Daoy (cell line): ENCODE measurements around the gene EEF1A2. TPM values are rescaled to one million over a fixed set of nuclear protein-coding genes. Genes with fewer than 3 reads are reported as not detected.
A peak's percentile ranks its signal among the peaks of the same experiment; 100 is the strongest.

Experiments used
- DNase-seq: peaks from one replicate; pipeline ENCODE4 v3.0.0-alpha.2; 2015; ENCODE audit warnings: low read depth
- total RNA-seq: library from RNA; depleted of rRNA; stranded (reverse); fragments of >200 nt; shearing (Covaris generic); gene quantifications from 2 replicates; pipeline ENCODE4 v1.2.3, GENCODE V29; 2014

Gene EEF1A2
- total RNA-seq, 1 experiment from 2014 or later, result 6.4 TPM

- no peak for DNase-seq
Observed at GRCh38 chr20:63469713-63470101, 29.2 kb downstream of the EEF1A2 start.

DNA sequence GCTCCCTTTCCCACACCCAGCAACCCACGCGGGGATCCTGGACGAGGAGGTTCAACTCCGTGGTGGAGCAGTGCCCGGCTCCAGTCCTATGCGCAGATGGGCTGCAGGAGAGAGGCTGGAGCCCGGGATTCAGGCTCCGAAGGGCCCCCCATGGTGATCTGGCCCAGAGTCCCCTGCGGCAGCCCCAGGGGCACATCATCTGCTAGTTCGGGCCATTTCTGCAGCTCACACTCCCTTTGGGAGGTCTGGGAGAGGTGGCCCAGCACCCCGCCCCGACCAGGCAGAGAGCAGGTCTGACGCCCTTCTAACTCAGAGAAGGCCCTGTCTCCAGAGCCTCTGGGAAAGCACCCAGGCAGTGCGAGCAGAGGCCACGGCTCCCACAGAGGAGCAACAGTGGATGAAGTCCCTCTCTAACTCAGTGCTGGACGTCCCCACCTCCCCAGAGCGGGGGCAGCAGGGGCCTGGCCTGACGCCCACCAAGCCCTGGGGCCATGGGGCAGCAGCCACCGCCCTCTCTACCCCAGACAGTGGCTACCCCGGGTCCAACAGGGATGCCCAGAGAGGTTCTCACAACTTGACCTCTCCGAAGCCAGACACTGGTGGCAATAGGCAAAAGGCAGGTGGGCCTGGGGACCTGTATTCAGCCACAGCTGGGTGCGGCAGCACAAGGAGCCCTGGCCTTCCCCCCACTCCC, 29.7 kb downstream of the EEF1A2 start:
- no peak for DNase-seq

GRCh38 chr20:63468421-63468820, 30.5 kb downstream of the EEF1A2 start:
- no peak for DNase-seq

- DNase-seq, result no peak
Observed at GRCh38 chr20:63467294-63468083, 31.4 kb downstream of the EEF1A2 start.

DNA sequence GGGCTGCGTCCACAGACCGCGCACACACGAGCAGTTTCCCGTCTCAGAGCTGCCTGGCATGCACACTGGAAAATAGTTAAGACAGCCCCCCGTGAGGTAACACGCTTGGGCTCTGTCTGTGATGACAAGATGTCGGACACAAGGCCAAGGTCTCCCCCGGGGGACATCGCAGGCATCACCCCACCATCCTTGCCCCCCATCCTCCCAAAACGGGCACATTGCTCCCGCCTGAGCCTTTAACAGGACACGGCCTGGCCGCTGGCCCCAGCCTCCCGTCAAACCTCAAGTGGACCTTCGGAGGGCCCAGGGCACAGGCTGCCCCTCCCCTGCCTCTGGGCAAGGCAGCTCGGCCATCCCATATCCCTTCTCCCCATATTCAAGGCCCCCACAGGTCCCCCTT, 32.0 kb downstream of the EEF1A2 start:
- DNase-seq, result no peak

GRCh38 chr20:63466250-63466825, 32.5 kb downstream of the EEF1A2 start:
- no peak for DNase-seq

DNA sequence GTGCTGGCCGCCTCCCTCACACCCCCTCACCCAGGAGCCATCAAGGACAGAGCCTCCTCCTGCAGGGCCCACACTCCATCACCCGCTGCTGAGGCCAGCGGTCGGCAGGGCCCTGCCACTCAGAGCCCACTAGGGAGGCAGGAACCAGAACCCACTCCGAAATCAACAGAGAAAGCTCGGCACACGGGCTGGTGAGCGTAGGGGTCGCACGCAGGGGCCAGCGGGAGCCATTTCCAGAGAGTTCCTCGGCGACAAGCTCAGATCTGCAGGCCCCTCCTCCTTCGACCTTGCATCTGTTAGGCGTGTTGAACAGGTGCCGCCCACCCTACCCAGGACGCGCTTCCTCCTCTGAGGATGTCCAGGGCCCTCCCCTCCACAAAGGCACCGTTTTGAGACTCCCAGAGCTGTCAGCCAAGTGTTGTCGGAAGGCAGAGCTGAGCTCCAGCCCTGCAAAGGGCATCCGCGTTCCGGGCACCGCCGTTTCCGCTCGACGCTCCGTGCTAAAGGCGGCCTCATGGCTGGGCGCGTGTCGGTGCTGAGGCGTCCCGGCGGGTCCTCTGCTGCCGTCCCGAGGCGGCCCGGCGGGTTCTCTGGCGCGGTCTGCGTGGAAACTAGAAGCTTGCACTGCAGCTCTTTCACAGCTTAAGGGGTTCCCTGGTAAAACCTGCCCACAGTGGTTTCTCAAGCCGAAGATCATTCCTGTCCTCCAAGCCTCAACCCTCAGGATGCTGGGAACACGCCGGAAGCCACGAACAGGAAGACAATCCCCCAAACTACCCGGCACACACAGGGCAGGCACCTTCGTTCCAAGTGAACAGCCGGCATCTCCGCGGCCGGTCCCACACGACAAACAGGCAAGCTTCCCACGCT, 33.3 kb downstream of the EEF1A2 start:
- DNase-seq, result no peak

DNA sequence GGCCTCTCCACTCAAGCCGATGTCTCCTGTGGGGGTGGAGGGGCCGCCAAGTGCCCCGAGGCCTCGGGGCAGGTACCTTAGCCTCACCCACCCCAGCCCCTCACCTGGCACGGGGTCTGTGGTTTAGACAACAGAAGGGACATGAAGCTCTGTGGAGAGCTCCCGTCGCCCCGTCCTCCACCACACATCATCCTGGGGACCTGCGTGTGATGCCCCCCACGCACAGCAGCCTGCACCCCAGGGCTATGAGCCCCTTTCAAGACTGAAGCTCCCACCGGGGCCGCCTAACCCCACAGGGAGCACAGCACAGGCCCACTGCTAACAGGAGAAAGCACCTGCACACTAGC, 34.6 kb downstream of the EEF1A2 start:
- DNase-seq, result no peak

DNA sequence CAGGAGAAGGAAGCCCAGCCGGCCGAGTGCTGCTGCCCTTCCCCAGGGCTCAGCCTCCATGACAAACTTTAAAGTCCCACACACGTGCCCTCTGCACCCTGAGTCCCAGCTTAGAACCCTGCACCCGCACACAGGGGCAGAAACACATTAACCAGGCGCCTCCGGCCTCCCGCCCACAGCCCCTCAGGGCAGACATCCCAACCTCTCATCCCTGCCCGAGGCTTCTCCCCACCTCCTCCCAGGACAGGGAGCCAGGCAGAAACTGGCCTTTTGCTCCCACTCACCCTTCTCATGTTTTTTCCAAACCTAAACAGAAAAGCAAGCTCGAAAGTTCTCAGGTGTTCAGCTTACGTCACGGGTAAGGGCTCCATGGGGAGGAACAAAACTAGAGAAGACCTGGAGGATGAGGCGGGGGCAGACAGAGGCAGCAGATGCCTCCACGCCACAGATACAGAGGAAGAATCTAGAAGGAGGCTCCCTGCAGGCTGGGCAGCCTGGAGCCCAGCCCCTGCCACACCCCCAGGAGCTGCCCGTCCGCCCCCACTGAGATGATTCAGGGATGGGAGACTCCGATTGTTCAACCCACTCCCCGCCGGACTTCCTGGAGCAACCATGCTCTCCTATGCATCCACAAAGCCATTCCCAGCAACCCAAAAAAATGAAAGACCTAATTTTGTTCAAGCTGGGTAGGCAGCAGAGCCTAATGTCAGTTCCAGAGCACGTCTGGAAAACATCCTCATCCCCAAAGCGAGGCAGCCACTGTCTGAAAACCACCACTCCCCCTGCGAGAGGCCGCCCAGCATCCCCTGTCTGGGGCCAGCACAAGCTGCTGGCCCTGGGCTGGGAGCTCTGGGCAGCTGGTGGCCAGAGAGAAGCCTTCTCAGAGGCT, 35.2 kb downstream of the EEF1A2 start:
- DNase-seq, result peak; percentile 54

GRCh38 chr20:63462244-63462643, 36.6 kb downstream of the EEF1A2 start:
- DNase-seq, result no peak

GRCh38 chr20:63461104-63461763, 37.6 kb downstream of the EEF1A2 start:
- DNase-seq, result no peak

GRCh38 chr20:63459070-63459380, 39.9 kb downstream of the EEF1A2 start:
- no peak for DNase-seq

DNA sequence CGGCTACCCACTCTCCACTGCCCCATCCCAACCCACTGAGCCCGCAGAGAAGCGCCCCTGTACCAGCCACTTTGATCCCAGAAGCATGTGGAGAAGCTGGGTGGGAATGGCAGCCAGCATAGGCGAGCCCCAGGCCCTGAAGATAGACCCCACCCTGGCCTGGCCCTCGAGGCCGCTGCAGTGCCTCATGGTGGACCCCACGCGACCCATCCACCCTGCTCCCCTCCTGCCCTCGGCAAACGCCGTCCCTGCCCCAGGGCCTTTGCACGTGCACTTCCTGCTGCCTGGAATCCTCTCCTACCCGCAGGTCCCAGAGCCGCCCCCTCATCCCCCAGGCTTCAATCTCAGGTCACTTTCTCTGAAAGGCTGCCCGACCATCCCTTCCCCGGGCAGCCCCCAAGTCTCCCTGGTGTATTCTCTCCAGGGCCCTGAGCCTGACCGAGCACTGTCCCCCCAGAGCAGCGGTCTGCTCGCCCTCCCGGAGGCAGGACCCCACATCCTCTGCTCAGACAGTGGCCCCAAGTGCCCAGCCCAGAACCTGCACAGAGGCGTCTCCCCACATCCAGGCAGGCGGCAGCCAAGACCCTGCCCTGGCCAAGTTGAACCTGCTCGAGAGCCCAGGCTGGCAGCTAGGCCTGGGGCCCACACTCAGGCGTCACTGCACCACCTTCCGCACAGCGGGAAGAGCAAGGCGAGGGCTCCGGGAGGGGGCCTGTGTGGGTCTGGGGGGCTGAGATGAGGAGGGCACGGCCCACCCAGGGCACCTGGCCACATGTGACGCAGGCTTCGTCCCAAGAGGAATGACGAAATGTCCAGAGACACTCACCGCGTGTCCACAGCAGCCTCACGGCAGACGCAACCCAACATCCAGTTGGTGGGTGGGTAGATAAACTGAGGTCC, 40.5 kb downstream of the EEF1A2 start:
- no peak for DNase-seq

DNA sequence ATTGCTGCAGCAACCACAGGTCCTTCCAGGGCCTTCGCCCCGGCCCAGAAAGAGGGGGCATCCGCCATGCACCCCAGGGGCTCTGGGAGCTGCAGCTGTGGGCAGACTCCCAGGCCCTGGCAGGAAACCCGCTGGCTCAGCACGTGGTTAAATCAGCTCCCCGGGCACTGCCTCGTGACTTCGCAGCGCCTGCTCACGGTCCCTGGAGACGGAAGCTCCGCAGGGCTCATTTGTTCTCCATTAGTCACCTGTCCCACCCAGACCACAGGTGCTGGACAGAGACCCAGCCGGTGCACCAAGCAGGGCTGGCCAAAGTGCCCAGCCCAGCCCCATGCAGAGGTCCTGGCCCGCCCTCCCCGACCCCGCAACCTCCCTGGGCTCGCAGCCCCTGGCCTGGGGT, 41.1 kb downstream of the EEF1A2 start:
- DNase-seq, result peak; percentile 74

- DNase-seq, result no peak
Observed at GRCh38 chr20:63456429-63457284, 42.2 kb downstream of the EEF1A2 start.

GRCh38 chr20:63455568-63455859, 43.4 kb downstream of the EEF1A2 start:
- DNase-seq, result no peak

- DNase-seq, result no peak
Observed at GRCh38 chr20:63454731-63455567, 43.9 kb downstream of the EEF1A2 start.
